Measurements from ENCODE around the gene TNRC18. TPM values are rescaled to one million over a fixed set of nuclear protein-coding genes. Genes with fewer than 3 reads are reported as not detected.

TNRC18 gene
- total and polyA plus RNA-seq, 4 donors = 2.3 to 37.1 (median 20.4) TPM

- no peak overlapping the region for H3K9ac ChIP-seq (ENCODE audit: low read depth in 1 of 2, low read length in 2 of 2)
- peaks cover 3 to 15% (median 12%) of the 10 kb centered on the region in 4 donors for H3K36me3 ChIP-seq (ENCODE audit: control insufficient read depth in 4 of 4, insufficient read depth in 3 of 4, low read depth in 1 of 4, low read length in 3 of 4)
- DNase-seq (ENCODE audit: low spot score) = no peak
- TF ChIP-seq GABPA (IDR thresholded peaks at IDR 0.05 in 1 of 2, conservative IDR thresholded peaks at IDR 0.05 in 1 of 2) (no peak), SP1 (IDR thresholded peaks at IDR 0.05) (no peak), JUND (IDR thresholded peaks at IDR 0.05) (no peak), RXRA (IDR thresholded peaks at IDR 0.05) (no peak), FOXA2 (IDR thresholded peaks at IDR 0.05) (no peak), RAD21 (IDR thresholded peaks at IDR 0.05) (no peak), FOXA1 (IDR thresholded peaks at IDR 0.05) (no peak), HNF4G (IDR thresholded peaks at IDR 0.05) (no peak), NR2F2 (IDR thresholded peaks at IDR 0.05) (no peak), EGR1 (IDR thresholded peaks at IDR 0.05; ENCODE audit: low read depth in 2 of 2) (no peak)
- TF ChIP-seq, protein P1, sequence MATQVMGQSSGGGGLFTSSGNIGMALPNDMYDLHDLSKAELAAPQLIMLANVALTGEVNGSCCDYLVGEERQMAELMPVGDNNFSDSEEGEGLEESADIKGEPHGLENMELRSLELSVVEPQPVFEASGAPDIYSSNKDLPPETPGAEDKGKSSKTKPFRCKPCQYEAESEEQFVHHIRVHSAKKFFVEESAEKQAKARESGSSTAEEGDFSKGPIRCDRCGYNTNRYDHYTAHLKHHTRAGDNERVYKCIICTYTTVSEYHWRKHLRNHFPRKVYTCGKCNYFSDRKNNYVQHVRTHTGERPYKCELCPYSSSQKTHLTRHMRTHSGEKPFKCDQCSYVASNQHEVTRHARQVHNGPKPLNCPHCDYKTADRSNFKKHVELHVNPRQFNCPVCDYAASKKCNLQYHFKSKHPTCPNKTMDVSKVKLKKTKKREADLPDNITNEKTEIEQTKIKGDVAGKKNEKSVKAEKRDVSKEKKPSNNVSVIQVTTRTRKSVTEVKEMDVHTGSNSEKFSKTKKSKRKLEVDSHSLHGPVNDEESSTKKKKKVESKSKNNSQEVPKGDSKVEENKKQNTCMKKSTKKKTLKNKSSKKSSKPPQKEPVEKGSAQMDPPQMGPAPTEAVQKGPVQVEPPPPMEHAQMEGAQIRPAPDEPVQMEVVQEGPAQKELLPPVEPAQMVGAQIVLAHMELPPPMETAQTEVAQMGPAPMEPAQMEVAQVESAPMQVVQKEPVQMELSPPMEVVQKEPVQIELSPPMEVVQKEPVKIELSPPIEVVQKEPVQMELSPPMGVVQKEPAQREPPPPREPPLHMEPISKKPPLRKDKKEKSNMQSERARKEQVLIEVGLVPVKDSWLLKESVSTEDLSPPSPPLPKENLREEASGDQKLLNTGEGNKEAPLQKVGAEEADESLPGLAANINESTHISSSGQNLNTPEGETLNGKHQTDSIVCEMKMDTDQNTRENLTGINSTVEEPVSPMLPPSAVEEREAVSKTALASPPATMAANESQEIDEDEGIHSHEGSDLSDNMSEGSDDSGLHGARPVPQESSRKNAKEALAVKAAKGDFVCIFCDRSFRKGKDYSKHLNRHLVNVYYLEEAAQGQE (IDR thresholded peaks at IDR 0.05) = no peak
- TF ChIP-seq, protein P2, sequence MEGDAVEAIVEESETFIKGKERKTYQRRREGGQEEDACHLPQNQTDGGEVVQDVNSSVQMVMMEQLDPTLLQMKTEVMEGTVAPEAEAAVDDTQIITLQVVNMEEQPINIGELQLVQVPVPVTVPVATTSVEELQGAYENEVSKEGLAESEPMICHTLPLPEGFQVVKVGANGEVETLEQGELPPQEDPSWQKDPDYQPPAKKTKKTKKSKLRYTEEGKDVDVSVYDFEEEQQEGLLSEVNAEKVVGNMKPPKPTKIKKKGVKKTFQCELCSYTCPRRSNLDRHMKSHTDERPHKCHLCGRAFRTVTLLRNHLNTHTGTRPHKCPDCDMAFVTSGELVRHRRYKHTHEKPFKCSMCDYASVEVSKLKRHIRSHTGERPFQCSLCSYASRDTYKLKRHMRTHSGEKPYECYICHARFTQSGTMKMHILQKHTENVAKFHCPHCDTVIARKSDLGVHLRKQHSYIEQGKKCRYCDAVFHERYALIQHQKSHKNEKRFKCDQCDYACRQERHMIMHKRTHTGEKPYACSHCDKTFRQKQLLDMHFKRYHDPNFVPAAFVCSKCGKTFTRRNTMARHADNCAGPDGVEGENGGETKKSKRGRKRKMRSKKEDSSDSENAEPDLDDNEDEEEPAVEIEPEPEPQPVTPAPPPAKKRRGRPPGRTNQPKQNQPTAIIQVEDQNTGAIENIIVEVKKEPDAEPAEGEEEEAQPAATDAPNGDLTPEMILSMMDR (IDR thresholded peaks at IDR 0.05; ENCODE audit: low read depth, low read length, missing input control) = no peak
- TF ChIP-seq, protein P3, sequence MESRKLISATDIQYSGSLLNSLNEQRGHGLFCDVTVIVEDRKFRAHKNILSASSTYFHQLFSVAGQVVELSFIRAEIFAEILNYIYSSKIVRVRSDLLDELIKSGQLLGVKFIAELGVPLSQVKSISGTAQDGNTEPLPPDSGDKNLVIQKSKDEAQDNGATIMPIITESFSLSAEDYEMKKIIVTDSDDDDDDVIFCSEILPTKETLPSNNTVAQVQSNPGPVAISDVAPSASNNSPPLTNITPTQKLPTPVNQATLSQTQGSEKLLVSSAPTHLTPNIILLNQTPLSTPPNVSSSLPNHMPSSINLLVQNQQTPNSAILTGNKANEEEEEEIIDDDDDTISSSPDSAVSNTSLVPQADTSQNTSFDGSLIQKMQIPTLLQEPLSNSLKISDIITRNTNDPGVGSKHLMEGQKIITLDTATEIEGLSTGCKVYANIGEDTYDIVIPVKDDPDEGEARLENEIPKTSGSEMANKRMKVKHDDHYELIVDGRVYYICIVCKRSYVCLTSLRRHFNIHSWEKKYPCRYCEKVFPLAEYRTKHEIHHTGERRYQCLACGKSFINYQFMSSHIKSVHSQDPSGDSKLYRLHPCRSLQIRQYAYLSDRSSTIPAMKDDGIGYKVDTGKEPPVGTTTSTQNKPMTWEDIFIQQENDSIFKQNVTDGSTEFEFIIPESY (IDR thresholded peaks at IDR 0.05) = no peak
- TF ChIP-seq, protein P4, sequence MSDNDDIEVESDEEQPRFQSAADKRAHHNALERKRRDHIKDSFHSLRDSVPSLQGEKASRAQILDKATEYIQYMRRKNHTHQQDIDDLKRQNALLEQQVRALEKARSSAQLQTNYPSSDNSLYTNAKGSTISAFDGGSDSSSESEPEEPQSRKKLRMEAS (IDR thresholded peaks at IDR 0.05) = no peak
- WGBS = 77% methylated on average over 16 of the region's 16 CpGs
- no peaks in the 10 kb centered on the region for H3K9me3 ChIP-seq (ENCODE audit: control insufficient read depth in 4 of 4, low read length in 3 of 4)
- H3K4me3 ChIP-seq (ENCODE audit: low read depth in 1 of 3, low read length in 3 of 3) = no peak overlapping the region
- H3K27me3 ChIP-seq (ENCODE audit: control insufficient read depth in 4 of 4, insufficient read depth in 4 of 4, low read length in 3 of 4) = no peaks in the 10 kb centered on the region
- no peak overlapping the region for H3K27ac ChIP-seq (ENCODE audit: low read depth in 1 of 2, low read length in 2 of 2)
- peaks cover 4 to 12% (median 7%) of the 10 kb centered on the region in 4 donors for H3K4me1 ChIP-seq (ENCODE audit: control insufficient read depth in 4 of 4, insufficient read depth in 4 of 4, low read length in 3 of 4)
These were observed 40.1 kb downstream of the TNRC18 start for GRCh38 chr7:5383314-5384098.

Measured in liver (tissue), 9 donors.